Epithelial cell of esophagus (primary cell): ENCODE results near the gene CABLES1.

Source experiments
- DNase-seq: peaks from one replicate; pipeline ENCODE4 v3.0.0; 2010; ENCODE audit warnings: low read depth
- H3K4me3 ChIP-seq: 2 replicates; pipeline ENCODE4 v1.5.1; 2011; ENCODE audit warnings: mild to moderate bottlenecking, low read length, control low read depth
- CTCF ChIP-seq: IDR thresholded peaks from 2 replicates; pipeline ENCODE4 v1.5.1; 2011; ENCODE audit warnings: low read depth, mild to moderate bottlenecking, low read length, control low read depth, inconsistent platforms; ENCODE audit not compliant: insufficient read depth; ENCODE audit errors: missing control alignments

CABLES1 gene

GRCh38 chr18:23196119-23197007 lies 61.1 kb downstream of the CABLES1 start:
- no peak for TF ChIP-seq CTCF
- DNase-seq: no peak
- no peak overlapping the region for H3K4me3 ChIP-seq

GRCh38 chr18:23198217-23198845 lies 63.0 kb downstream of the CABLES1 start:
- no peak for TF ChIP-seq CTCF
- H3K4me3 ChIP-seq: no peak overlapping the region
- no peak for DNase-seq

- H3K4me3 ChIP-seq: no peak overlapping the region
- DNase-seq: no peak
- TF ChIP-seq CTCF: no peak
These were observed 65.5 kb downstream of the CABLES1 start for GRCh38 chr18:23200756-23201155.

- no peak overlapping the region for H3K4me3 ChIP-seq
- no peak for DNase-seq
- no peak for TF ChIP-seq CTCF
These were observed 66.5 kb downstream of the CABLES1 start for GRCh38 chr18:23201741-23202140.

- no peak for DNase-seq
- TF ChIP-seq CTCF: no peak
- no peak overlapping the region for H3K4me3 ChIP-seq
These were observed 68.7 kb downstream of the CABLES1 start for GRCh38 chr18:23203891-23204432.

GRCh38 chr18:23204589-23205235 lies 69.4 kb downstream of the CABLES1 start:
- no peak overlapping the region for H3K4me3 ChIP-seq
- TF ChIP-seq CTCF: no peak
- peak; percentile 24 for DNase-seq
